Airway epithelial cell (primary cell): ENCODE results near the gene SNX32. TPM values are rescaled to one million over a fixed set of nuclear protein-coding genes. Genes with fewer than 3 reads are reported as not detected.

ENCODE experiments used
- total RNA-seq: library from RNA; depleted of rRNA; stranded (reverse); fragments of >200 nt; gene quantifications from 2 replicates; pipeline ENCODE4 v1.2.3, GENCODE V29; 2015

The SNX32 gene
- total RNA-seq = 0.14 and 0.56 TPM in 2 replicates

GRCh38 chr11:65833297-65834030 is at the start of gene SNX32:
Gene SNX32 (plus strand): TSS chr11:65833963. CDS start chr11:65834066, 103 bp downstream.

GRCh38 chr11:65786786-65787636 is 46.8 kb upstream of the SNX32 start, which contains the start of gene OVOL1:
Gene OVOL1 (plus strand): TSS chr11:65787063. CDS start chr11:65787374, 311 bp downstream.

GRCh38 chr11:65857853-65858680 is 24.3 kb downstream of the SNX32 start, which contains the start of gene CFL1:
Gene CFL1 (minus strand): TSS chr11:65858180. CDS start chr11:65858099, 81 bp downstream.

GRCh38 chr11:65860278-65861164 is 26.8 kb downstream of the SNX32 start, which contains the start of gene MUS81:
Gene MUS81 (plus strand): TSS chr11:65860433. CDS start chr11:65860754, 321 bp downstream.

GRCh38 chr11:65872586-65873317 is 39.0 kb downstream of the SNX32 start, which contains the start of gene EFEMP2:
Gene EFEMP2 (minus strand): TSS chr11:65872800. CDS start chr11:65872354, 446 bp downstream.

GRCh38 chr11:65879617-65880016 is 45.9 kb downstream of the SNX32 start, which contains the start of gene CTSW:
Gene CTSW (plus strand): TSS chr11:65879837. CDS start chr11:65879855, 18 bp downstream.

GRCh38 chr11:65888163-65888814 is 54.5 kb downstream of the SNX32 start, which contains the start of gene FIBP:
Gene FIBP (minus strand): TSS chr11:65888471. CDS start chr11:65888418, 53 bp downstream.

GRCh38 chr11:65890324-65891218 is 56.8 kb downstream of the SNX32 start, which contains the start of gene CCDC85B:
Gene CCDC85B (plus strand): TSS chr11:65890673. CDS start chr11:65890784, 111 bp downstream.

GRCh38 chr11:65900125-65900898 is 66.5 kb downstream of the SNX32 start, which contains the start of gene FOSL1:
Gene FOSL1 (minus strand): TSS chr11:65900388. CDS start chr11:65900339, 49 bp downstream.

Other genes with a start within 250 kb of the SNX32 start
- gene KCNK7, start 238.2 kb upstream of the SNX32 start, total RNA-seq = 2.9 and 5.2 TPM in 2 replicates
- 32.6 and 39.1 TPM in 2 replicates for gene MAP3K11, start 219.7 kb upstream of the SNX32 start, total RNA-seq
- gene PCNX3, start 218.2 kb upstream of the SNX32 start, total RNA-seq = 33.0 and 43.0 TPM in 2 replicates
- gene SIPA1, start 195.9 kb upstream of the SNX32 start, total RNA-seq = 9.7 and 14.6 TPM in 2 replicates
- gene RELA, start 171.0 kb upstream of the SNX32 start, total RNA-seq = 35.5 and 68.3 TPM in 2 replicates
- gene KAT5, start 121.7 kb upstream of the SNX32 start, total RNA-seq = 33.8 and 37.9 TPM in 2 replicates
- 61.6 and 92.6 TPM in 2 replicates for gene RNASEH2C, start 113.2 kb upstream of the SNX32 start, total RNA-seq
- 21.3 and 24.3 TPM in 2 replicates for gene AP5B1, start 53.0 kb upstream of the SNX32 start, total RNA-seq
- 26.4 and 31.0 TPM in 2 replicates for gene OVOL1, start 46.9 kb upstream of the SNX32 start, total RNA-seq
- gene CFL1, start 24.2 kb downstream of the SNX32 start, total RNA-seq = 1,465 and 1,537 TPM in 2 replicates
- gene MUS81, start 26.5 kb downstream of the SNX32 start, total RNA-seq = 23.6 and 28.4 TPM in 2 replicates
- gene EFEMP2, start 38.8 kb downstream of the SNX32 start, total RNA-seq = 12.8 and 27.5 TPM in 2 replicates
- gene CTSW, start 45.9 kb downstream of the SNX32 start, total RNA-seq = not detected in 2 replicates
- 89.0 and 143 TPM in 2 replicates for gene FIBP, start 54.5 kb downstream of the SNX32 start, total RNA-seq
- gene CCDC85B, start 56.7 kb downstream of the SNX32 start, total RNA-seq = 93.7 and 145 TPM in 2 replicates
- 63.3 and 87.1 TPM in 2 replicates for gene FOSL1, start 66.4 kb downstream of the SNX32 start, total RNA-seq
- 10.9 and 11.0 TPM in 2 replicates for gene C11orf68, start 85.1 kb downstream of the SNX32 start, total RNA-seq
- gene DRAP1, start 85.5 kb downstream of the SNX32 start, total RNA-seq = 175 and 190 TPM in 2 replicates
- gene TSGA10IP, start 111.5 kb downstream of the SNX32 start, total RNA-seq = not detected in 2 replicates
- 35.3 and 45.9 TPM in 2 replicates for gene SART1, start 127.8 kb downstream of the SNX32 start, total RNA-seq
- 24.1 and 33.0 TPM in 2 replicates for gene EIF1AD, start 168.2 kb downstream of the SNX32 start, total RNA-seq
- gene BANF1, start 168.5 kb downstream of the SNX32 start, total RNA-seq = 120 and 130 TPM in 2 replicates
- gene CST6, start 178.0 kb downstream of the SNX32 start, total RNA-seq = 8.9 and 9.3 TPM in 2 replicates
- gene CATSPER1, start 192.5 kb downstream of the SNX32 start, total RNA-seq = 0.42 TPM in 1 of 2 replicates, not detected in the other
- gene GAL3ST3, start 215.2 kb downstream of the SNX32 start, total RNA-seq = 0.28 TPM in 1 of 2 replicates, not detected in the other
- 156 TPM in 2 replicates for gene SF3B2, start 218.4 kb downstream of the SNX32 start, total RNA-seq
- 23.6 and 24.8 TPM in 2 replicates for gene PACS1, start 236.3 kb downstream of the SNX32 start, total RNA-seq